ENCODE measurements around the gene SLC47A1. TPM values are rescaled to one million over a fixed set of nuclear protein-coding genes. Genes with fewer than 3 reads are reported as not detected.
A peak's percentile ranks its signal among the peaks of the same experiment; 100 is the strongest.
"Not testable (repeated sequence)": the region's sequence is repeated elsewhere in the genome, so short reads cannot be mapped to it uniquely, and the experiment has no call there.

SLC47A1 gene
- total and polyA plus RNA-seq, 3 experiments from 2014 or later, result 0.15 to 0.29 (median 0.20) TPM

DNA sequence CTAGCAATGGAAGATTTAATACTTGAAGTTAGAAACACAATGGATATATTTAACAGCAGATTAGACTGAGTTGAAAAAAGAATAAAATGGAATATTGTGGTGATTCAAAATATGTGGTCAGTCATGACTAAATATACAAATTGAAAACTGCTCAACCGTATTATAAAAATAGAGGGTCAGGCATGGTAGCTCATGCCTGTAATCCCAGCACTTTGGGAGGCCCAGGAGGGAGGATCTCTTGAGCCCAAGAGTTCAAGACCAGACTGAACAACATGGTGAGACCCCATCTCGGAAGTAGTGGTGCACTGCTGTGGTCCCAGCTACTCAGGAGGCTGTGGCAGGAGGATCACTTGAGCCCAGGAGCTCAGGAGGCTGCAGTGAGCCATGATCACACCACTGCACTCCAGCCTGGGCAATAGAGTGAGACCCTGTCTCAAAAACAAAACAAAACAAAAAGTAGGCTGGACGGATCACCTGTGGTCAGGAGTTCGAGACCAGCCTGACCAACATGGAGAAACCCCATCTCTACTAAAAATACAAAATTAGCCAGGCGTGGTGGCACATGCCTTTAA, 24.3 kb upstream of the SLC47A1 start:
- H3K27ac ChIP-seq (ENCODE audit: low read depth, low read length); H3K4me1 ChIP-seq (ENCODE audit: insufficient read depth, low read length); H3K9me3 ChIP-seq (ENCODE audit: low read length); H3K4me3 ChIP-seq (ENCODE audit: low read length); H3K36me3 Mint-ChIP-seq; H3K9me3 Mint-ChIP-seq; DNase-seq; H3K27me3 ChIP-seq (ENCODE audit: insufficient read depth, low read length, poor library complexity, severe bottlenecking); POLR2A ChIA-PET; H3K36me3 ChIP-seq (ENCODE audit: insufficient read depth, low read length): not testable (repeated sequence)
- CTCF ChIA-PET, result interaction anchor here (0.9 kb wide), 1 partner anchor 147 kb away, joined by 3 read pairs; the partner anchor contains the start of gene B9D1
- Mint-ChIP-seq H3K27me3 (peaks cover 0 to 10% of the 10 kb centered on the region in 2 donors), H3K4me3 (peak overlapping the region in 1 of 7 donors; percentile 27), H3K27ac (peak overlapping the region in 4 of 8 donors; percentile 60 to 98 (median 62)), H3K4me1 (peaks cover 9 to 17% (median 15%) of the 10 kb centered on the region in 3 donors)

DNA sequence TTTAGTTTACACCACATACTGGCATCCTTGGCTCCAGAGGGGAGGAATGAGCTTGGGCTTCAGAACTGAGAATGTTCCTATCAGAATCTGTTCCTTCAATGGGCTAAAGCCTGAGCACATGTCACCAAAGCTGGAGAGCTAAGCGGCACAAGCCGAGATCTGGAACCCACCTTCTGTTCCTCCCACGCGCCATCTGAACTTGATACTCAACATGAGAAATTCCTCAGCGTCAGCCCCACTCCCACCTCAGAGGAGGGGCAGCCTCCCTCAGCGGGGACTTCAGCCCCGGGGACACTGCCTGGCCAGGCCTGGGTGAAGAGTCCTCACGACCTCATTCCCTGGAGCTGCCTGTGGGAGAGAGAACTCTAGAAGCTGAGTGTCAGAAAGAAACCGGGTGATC, 22.8 kb upstream of the SLC47A1 start:
- H3K9me3 Mint-ChIP-seq, result peaks cover 0 to 4% (median 3%) of the 10 kb centered on the region in 5 donors
- H3K36me3 Mint-ChIP-seq, result peaks cover 0 to 6% (median 2%) of the 10 kb centered on the region in 3 donors
- no peaks in the 10 kb centered on the region for H3K9me3 ChIP-seq (ENCODE audit: low read length)
- peak overlapping the region in 1 of 8 donors; percentile 84 for H3K27ac Mint-ChIP-seq
- H3K27ac ChIP-seq (ENCODE audit: low read depth, low read length), result no peak overlapping the region
- peaks cover 9 to 17% (median 15%) of the 10 kb centered on the region in 3 donors for H3K4me1 Mint-ChIP-seq
- CTCF ChIA-PET, result interaction anchor here (3.7 kb wide), 1 partner anchor 253 kb away, joined by 26 read pairs; no protein-coding TSS in a partner anchor
- peaks cover 0 to 10% of the 10 kb centered on the region in 2 donors for H3K27me3 Mint-ChIP-seq
- no peaks in the 10 kb centered on the region for H3K36me3 ChIP-seq (ENCODE audit: insufficient read depth, low read length)
- POLR2A ChIA-PET, result no interaction called here
- no peak overlapping the region for H3K4me3 ChIP-seq (ENCODE audit: low read length)
- no peak for DNase-seq
- H3K27me3 ChIP-seq (ENCODE audit: insufficient read depth, low read length, poor library complexity, severe bottlenecking), result no peaks in the 10 kb centered on the region
- H3K4me3 Mint-ChIP-seq, result peak overlapping the region in 1 of 7 donors; percentile 32
- H3K4me1 ChIP-seq (ENCODE audit: insufficient read depth, low read length), result no peaks in the 10 kb centered on the region

DNA sequence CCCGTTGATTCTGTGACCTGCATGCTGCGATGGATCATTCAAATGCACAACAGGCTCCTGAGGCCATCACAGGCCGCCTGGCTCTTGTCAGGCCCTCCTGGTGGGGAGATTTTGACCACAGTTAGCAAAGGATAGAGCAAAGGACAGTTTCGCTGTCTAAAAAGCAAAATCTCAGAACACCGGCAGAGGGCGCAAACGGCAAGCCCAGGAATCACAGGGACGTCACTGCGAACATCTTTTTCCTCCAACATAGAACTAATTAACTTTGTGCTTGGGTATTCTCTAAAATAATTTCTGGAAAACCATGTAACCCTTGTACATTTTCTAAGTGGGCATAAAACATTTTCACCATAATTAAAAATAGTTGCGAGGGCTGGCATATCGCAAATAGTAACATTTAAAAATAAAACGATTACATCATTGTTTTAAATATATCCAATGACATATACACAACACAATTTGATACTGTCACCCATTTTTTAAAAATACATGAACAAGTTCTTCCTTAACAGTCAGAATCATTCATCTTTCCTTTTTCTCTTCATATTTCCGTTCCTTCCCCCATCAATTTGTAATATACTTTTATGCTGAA, 19.7 kb upstream of the SLC47A1 start:
- ChIA-PET POLR2A (no interaction called here), CTCF (interaction anchor here (0.7 to 3.7 kb wide), 8 partner anchors 11 to 258 kb away, joined by 3 to 26 read pairs (median 5); partner anchors contain the start of gene ALDH3A2)
- no peaks in the 10 kb centered on the region for H3K9me3 ChIP-seq (ENCODE audit: low read length)
- Mint-ChIP-seq H3K27ac (peak overlapping the region in 5 of 8 donors; percentile 19 to 73 (median 29)), H3K27me3 (no peaks in the 10 kb centered on the region), H3K36me3 (no peaks in the 10 kb centered on the region), H3K9me3 (no peaks in the 10 kb centered on the region), H3K4me1 (peaks cover 0 to 8% (median 5%) of the 10 kb centered on the region in 3 donors), H3K4me3 (peak overlapping the region in 1 of 7 donors; percentile 28)
- no peak overlapping the region for H3K27ac ChIP-seq (ENCODE audit: low read depth, low read length)
- no peaks in the 10 kb centered on the region for H3K27me3 ChIP-seq (ENCODE audit: insufficient read depth, low read length, poor library complexity, severe bottlenecking)
- DNase-seq, result peak; percentile 45 to 71 (median 50)
- no peak overlapping the region for H3K4me3 ChIP-seq (ENCODE audit: low read length)
- no peaks in the 10 kb centered on the region for H3K36me3 ChIP-seq (ENCODE audit: insufficient read depth, low read length)
- no peaks in the 10 kb centered on the region for H3K4me1 ChIP-seq (ENCODE audit: insufficient read depth, low read length)

DNA sequence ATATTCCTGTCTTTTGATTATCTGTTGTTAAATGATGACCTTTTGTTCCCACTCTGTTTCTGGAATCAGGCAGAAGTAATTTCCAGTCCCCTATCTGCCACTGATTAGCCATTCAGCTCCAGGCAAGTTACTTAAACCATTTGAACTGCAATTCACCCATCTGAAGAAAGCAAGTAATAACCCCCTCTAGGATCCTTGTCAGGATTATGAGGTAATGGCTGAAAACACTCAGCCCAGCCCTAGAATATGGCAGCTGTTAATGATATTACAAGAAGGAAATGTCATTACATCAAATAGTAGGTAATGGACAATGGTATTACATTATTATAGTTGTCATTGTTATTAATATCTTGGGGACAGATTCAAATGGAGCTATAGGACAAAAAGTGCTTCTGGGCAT, 16.0 kb upstream of the SLC47A1 start:
- Mint-ChIP-seq H3K4me3 (no peak overlapping the region), H3K9me3 (no peaks in the 10 kb centered on the region), H3K36me3 (no peaks in the 10 kb centered on the region), H3K27me3 (peaks cover 4% of the 10 kb centered on the region in 2 donors), H3K4me1 (peaks cover 0 to 8% (median 5%) of the 10 kb centered on the region in 3 donors), H3K27ac (peak overlapping the region in 1 of 8 donors; percentile 4)
- ChIA-PET POLR2A (no interaction called here), CTCF (interaction anchor here (0.6 to 5.4 kb wide), 3 partner anchors 129 to 248 kb away, joined by 3 to 37 read pairs (median 4); no protein-coding TSS in a partner anchor)
- no peak for DNase-seq
- no peaks in the 10 kb centered on the region for H3K9me3 ChIP-seq (ENCODE audit: low read length)
- H3K36me3 ChIP-seq (ENCODE audit: insufficient read depth, low read length), result no peaks in the 10 kb centered on the region
- H3K27me3 ChIP-seq (ENCODE audit: insufficient read depth, low read length, poor library complexity, severe bottlenecking), result no peaks in the 10 kb centered on the region
- no peaks in the 10 kb centered on the region for H3K4me1 ChIP-seq (ENCODE audit: insufficient read depth, low read length)
- no peak overlapping the region for H3K4me3 ChIP-seq (ENCODE audit: low read length)
- no peak overlapping the region for H3K27ac ChIP-seq (ENCODE audit: low read depth, low read length)

DNA sequence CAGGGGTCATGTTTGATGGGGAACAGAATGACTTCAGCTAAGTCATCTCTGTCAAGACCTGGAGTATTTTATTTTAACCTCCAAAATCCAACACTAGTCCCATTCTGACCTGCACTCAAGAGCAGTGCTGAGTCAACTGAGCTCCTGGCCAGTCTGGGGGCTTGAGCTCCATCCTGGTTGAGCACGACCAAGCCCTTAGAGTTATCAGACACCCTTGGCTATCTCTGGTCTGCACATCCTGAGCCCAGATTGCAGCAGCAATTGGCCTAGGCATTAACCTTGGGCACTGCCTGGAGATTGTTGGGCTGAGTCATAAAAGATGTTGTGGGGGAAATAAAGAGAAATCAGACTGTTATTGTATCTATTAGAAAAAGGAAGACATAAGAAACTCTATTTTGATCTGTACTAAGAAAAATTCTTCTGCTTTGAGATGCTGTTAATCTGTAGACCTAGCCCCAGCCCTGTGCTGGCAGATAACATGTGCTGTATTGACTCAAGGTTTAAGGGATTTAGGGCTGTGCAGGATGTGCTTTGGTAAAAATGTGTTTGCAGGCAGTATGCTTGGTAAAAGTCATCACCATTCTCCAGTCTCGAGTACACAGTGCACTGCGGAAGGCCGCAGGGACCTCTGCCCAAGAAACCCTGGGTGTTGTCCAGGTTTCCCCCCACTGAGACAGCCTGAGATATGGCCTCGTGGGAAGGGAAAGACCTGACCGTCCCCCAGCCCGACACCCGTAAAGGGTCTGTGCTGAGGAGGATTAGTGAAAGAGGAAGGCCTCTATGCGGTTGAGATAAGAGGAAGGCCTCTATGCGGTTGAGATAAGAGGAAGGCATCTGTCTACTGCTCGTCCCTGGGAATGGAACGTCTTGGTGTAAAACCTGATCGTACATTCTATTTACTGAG, 14.0 kb upstream of the SLC47A1 start:
- H3K36me3 Mint-ChIP-seq; POLR2A ChIA-PET; DNase-seq; H3K4me1 Mint-ChIP-seq; H3K27me3 Mint-ChIP-seq; H3K4me1 ChIP-seq (ENCODE audit: insufficient read depth, low read length); H3K9me3 ChIP-seq (ENCODE audit: low read length); H3K27ac Mint-ChIP-seq; H3K27ac ChIP-seq (ENCODE audit: low read depth, low read length); H3K27me3 ChIP-seq (ENCODE audit: insufficient read depth, low read length, poor library complexity, severe bottlenecking); H3K4me3 Mint-ChIP-seq; H3K36me3 ChIP-seq (ENCODE audit: insufficient read depth, low read length); H3K4me3 ChIP-seq (ENCODE audit: low read length); H3K9me3 Mint-ChIP-seq: not testable (repeated sequence)
- CTCF ChIA-PET, result interaction anchor here (5.4 kb wide), 1 partner anchor 246 kb away, joined by 37 read pairs; no protein-coding TSS in a partner anchor

DNA sequence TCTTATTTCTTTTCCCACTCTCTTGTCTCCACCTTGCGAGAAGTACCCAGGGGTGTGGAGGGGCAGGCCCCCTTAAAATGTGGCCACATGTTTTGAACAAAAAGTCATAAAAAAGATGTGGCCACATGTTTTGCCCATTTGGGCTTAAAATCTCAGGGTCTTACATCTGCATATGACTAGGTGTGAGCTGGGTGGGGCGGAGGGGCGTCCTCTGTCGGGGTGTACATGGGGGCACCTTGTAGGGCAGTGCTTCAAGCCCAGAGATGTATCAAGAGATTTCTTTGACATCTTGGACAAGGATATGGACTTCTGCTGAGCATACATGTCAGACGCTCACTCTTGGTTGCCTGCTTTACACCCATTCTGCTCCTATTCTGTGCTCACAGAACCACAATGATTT, 13.0 kb upstream of the SLC47A1 start:
- H3K27ac ChIP-seq (ENCODE audit: low read depth, low read length), result no peak overlapping the region
- no peak for DNase-seq
- H3K9me3 ChIP-seq (ENCODE audit: low read length), result no peaks in the 10 kb centered on the region
- no peak overlapping the region for H3K4me3 ChIP-seq (ENCODE audit: low read length)
- Mint-ChIP-seq H3K9me3 (no peaks in the 10 kb centered on the region), H3K27me3 (peaks cover 7 to 13% of the 10 kb centered on the region in 2 donors), H3K4me1 (no peaks in the 10 kb centered on the region), H3K4me3 (no peak overlapping the region), H3K36me3 (no peaks in the 10 kb centered on the region), H3K27ac (no peak overlapping the region)
- POLR2A ChIA-PET, result no interaction called here
- CTCF ChIA-PET, result no interaction called here
- no peaks in the 10 kb centered on the region for H3K36me3 ChIP-seq (ENCODE audit: insufficient read depth, low read length)
- no peaks in the 10 kb centered on the region for H3K4me1 ChIP-seq (ENCODE audit: insufficient read depth, low read length)
- no peaks in the 10 kb centered on the region for H3K27me3 ChIP-seq (ENCODE audit: insufficient read depth, low read length, poor library complexity, severe bottlenecking)

DNA sequence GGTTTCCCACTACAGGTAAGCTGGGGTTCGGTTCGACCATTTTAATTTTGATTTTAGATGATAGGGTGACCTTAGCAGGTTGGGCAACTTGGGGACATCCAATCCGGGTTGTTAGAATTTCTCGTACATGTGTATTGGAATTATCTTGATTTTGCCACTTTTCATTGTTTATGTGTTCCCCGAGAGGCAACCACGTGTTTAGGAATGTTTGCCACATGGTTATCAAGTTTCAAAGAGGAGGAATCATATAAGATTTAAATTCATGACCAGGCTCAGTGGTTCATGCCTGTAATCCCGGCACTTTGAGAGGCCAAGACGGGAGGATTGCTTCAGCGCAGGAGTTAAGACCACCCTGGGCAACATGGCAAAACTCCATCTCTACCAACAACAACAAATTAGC, 10.0 kb upstream of the SLC47A1 start:
- no peak overlapping the region for H3K27ac Mint-ChIP-seq
- CTCF ChIA-PET, result no interaction called here
- POLR2A ChIA-PET, result no interaction called here
- Histone ChIP-seq H3K36me3 (ENCODE audit: insufficient read depth, low read length) (no peaks in the 10 kb centered on the region), H3K27ac (ENCODE audit: low read depth, low read length) (no peak overlapping the region), H3K4me1 (ENCODE audit: insufficient read depth, low read length) (no peaks in the 10 kb centered on the region), H3K27me3 (ENCODE audit: insufficient read depth, low read length, poor library complexity, severe bottlenecking) (no peaks in the 10 kb centered on the region), H3K4me3 (ENCODE audit: low read length) (no peak overlapping the region), H3K9me3 (ENCODE audit: low read length) (no peaks in the 10 kb centered on the region)
- no peaks in the 10 kb centered on the region for H3K9me3 Mint-ChIP-seq
- no peaks in the 10 kb centered on the region for H3K4me1 Mint-ChIP-seq
- H3K27me3 Mint-ChIP-seq, result peaks cover 7 to 28% of the 10 kb centered on the region in 2 donors
- H3K4me3 Mint-ChIP-seq, result no peak overlapping the region
- no peak for DNase-seq
- no peaks in the 10 kb centered on the region for H3K36me3 Mint-ChIP-seq

DNA sequence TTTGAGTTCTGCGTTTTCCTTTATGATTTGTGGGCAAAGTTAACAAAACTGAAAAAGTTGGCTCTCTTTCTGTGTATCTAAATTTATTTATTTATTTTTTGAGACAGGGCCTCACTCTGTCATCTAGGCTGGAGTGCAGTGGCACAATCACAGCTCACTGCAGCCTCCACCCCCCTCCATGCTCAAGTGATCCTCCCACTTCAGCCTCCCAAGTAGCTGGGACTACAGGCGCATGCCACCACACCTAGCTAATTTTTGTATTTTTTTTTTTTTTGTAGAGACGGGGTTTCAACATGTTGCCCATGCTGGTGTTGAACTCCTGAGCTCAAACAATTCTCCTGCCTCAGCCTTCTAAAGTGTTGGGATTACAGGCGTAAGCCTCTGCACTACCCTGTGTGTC, 6.7 kb upstream of the SLC47A1 start:
- CTCF ChIA-PET, result interaction anchor here (1.6 kb wide), 1 partner anchor 240 kb away, joined by 6 read pairs; no protein-coding TSS in a partner anchor
- H3K4me3 Mint-ChIP-seq, POLR2A ChIA-PET: not testable (repeated sequence)

More for the DNA sequence above, 6.7 kb upstream of the SLC47A1 start:
- H3K4me3 ChIP-seq (ENCODE audit: low read length); H3K36me3 Mint-ChIP-seq; H3K27ac ChIP-seq (ENCODE audit: low read depth, low read length); H3K4me1 Mint-ChIP-seq; H3K36me3 ChIP-seq (ENCODE audit: insufficient read depth, low read length); H3K4me1 ChIP-seq (ENCODE audit: insufficient read depth, low read length); H3K9me3 ChIP-seq (ENCODE audit: low read length); H3K27ac Mint-ChIP-seq; DNase-seq; H3K27me3 ChIP-seq (ENCODE audit: insufficient read depth, low read length, poor library complexity, severe bottlenecking); H3K9me3 Mint-ChIP-seq: not testable (repeated sequence)
- H3K27me3 Mint-ChIP-seq, result peaks cover 11 to 44% of the 10 kb centered on the region in 2 donors
